H9 (cell line): Measurements from ENCODE around the gene SAXO1. TPM values are rescaled to one million over a fixed set of nuclear protein-coding genes. Genes with fewer than 3 reads are reported as not detected.

ENCODE experiments used
- DNase-seq: peaks from one replicate; pipeline ENCODE4 v3.0.0-alpha.2; 2017
- H2AFZ ChIP-seq: one replicate; pipeline ENCODE4 v1.6.1; 2013; ENCODE audit warnings: mild to moderate bottlenecking, low read length, control low read depth, moderate library complexity
- H2AK5ac ChIP-seq: 2 replicates; pipeline ENCODE4 v1.6.1; 2013; ENCODE audit warnings: low read length, control low read depth, mixed read lengths; ENCODE audit not compliant: insufficient read length
- H2BK120ac ChIP-seq: one replicate; pipeline ENCODE4 v1.6.1; 2013; ENCODE audit warnings: low read depth, mild to moderate bottlenecking, low read length, control low read depth, inconsistent platforms; ENCODE audit not compliant: poor library complexity, severe bottlenecking
- H2BK12ac ChIP-seq: 2 replicates; pipeline ENCODE4 v1.6.1; 2013; ENCODE audit warnings: low read length, control low read depth, mixed read lengths, low read depth; ENCODE audit not compliant: insufficient read length
- H2BK15ac ChIP-seq: 2 replicates; pipeline ENCODE4 v1.6.1; 2013; ENCODE audit warnings: low read depth, low read length, control low read depth
- H2BK20ac ChIP-seq: one replicate; pipeline ENCODE4 v1.6.1; 2013; ENCODE audit warnings: low read depth, mild to moderate bottlenecking, low read length, control low read depth, inconsistent platforms; ENCODE audit not compliant: poor library complexity, severe bottlenecking
- H2BK5ac ChIP-seq: 2 replicates; pipeline ENCODE4 v1.6.1; 2013; ENCODE audit warnings: low read length, control low read depth, mixed read lengths; ENCODE audit not compliant: insufficient read length
- H3K14ac ChIP-seq: 2 replicates; pipeline ENCODE4 v1.6.1; 2013; ENCODE audit warnings: low read length, control low read depth; ENCODE audit not compliant: insufficient read depth
- H3K18ac ChIP-seq: 2 replicates; pipeline ENCODE4 v1.6.1; 2013; ENCODE audit warnings: low read depth, mild to moderate bottlenecking, mixed read lengths, low read length, control low read depth; ENCODE audit not compliant: insufficient read length
- H3K23ac ChIP-seq: 2 replicates; pipeline ENCODE4 v1.6.1; 2013; ENCODE audit warnings: low read length, control low read depth, mixed read lengths, low read depth; ENCODE audit not compliant: insufficient read length
- H3K23me2 ChIP-seq: 2 replicates; pipeline ENCODE4 v1.6.1; 2013; ENCODE audit warnings: low read depth, mild to moderate bottlenecking, mixed read lengths, low read length, control low read depth; ENCODE audit not compliant: insufficient read length, poor library complexity, severe bottlenecking
- H3K27ac ChIP-seq: 2 replicates; pipeline ENCODE4 v1.5.1; 2013; ENCODE audit warnings: low read length, control low read depth, mixed read lengths, low read depth; ENCODE audit not compliant: insufficient read length
- H3K27me3 ChIP-seq: 2 replicates; pipeline ENCODE4 v1.6.1; 2013; ENCODE audit warnings: low read length, control low read depth, inconsistent platforms; ENCODE audit not compliant: insufficient read depth
- H3K4ac ChIP-seq: 2 replicates; pipeline ENCODE4 v1.6.1; 2013; ENCODE audit warnings: low read depth, mild to moderate bottlenecking, control low read depth, inconsistent platforms, low read length, moderate library complexity
- H3K4me1 ChIP-seq: 2 replicates; pipeline ENCODE4 v1.6.1; 2013; ENCODE audit warnings: low read length, control low read depth, inconsistent platforms; ENCODE audit not compliant: insufficient read depth
- H3K4me2 ChIP-seq: 2 replicates; pipeline ENCODE4 v1.6.1; 2013; ENCODE audit warnings: low read length, control low read depth, mixed read lengths; ENCODE audit not compliant: insufficient read length, insufficient read depth
- H3K56ac ChIP-seq: 2 replicates; pipeline ENCODE4 v1.6.1; 2013; ENCODE audit warnings: low read depth, mild to moderate bottlenecking, mixed read lengths, low read length, control low read depth; ENCODE audit not compliant: insufficient read length
- H3K79me1 ChIP-seq: 2 replicates; pipeline ENCODE4 v1.6.1; 2013; ENCODE audit warnings: low read depth, mild to moderate bottlenecking, moderate library complexity, low read length, control low read depth, inconsistent platforms; ENCODE audit not compliant: insufficient read depth, poor library complexity, severe bottlenecking
- H3K79me2 ChIP-seq: 2 replicates; pipeline ENCODE4 v1.6.1; 2013; ENCODE audit warnings: low read length, control low read depth, inconsistent platforms; ENCODE audit not compliant: insufficient read depth
- H3K9ac ChIP-seq: 2 replicates; pipeline ENCODE4 v1.6.1; 2013; ENCODE audit warnings: low read length, control low read depth, mixed read lengths; ENCODE audit not compliant: insufficient read length; ENCODE audit errors: extremely low read depth
- H3K9me3 ChIP-seq: one replicate; pipeline ENCODE4 v1.6.1; 2013; ENCODE audit warnings: low read depth, low read length, inconsistent platforms; ENCODE audit not compliant: control insufficient read depth
- H3T11ph ChIP-seq: one replicate; pipeline ENCODE4 v1.6.1; 2013; ENCODE audit warnings: mild to moderate bottlenecking, low read length, control low read depth, inconsistent platforms
- H4K20me1 ChIP-seq: one replicate; pipeline ENCODE4 v1.6.1; 2013; ENCODE audit not compliant: control insufficient read depth, insufficient read length, insufficient read depth
- H4K5ac ChIP-seq: 2 replicates; pipeline ENCODE4 v1.6.1; 2013; ENCODE audit warnings: low read depth, mild to moderate bottlenecking, mixed read lengths, low read length, control low read depth; ENCODE audit not compliant: insufficient read length
- H4K8ac ChIP-seq: replicated peaks from 2 replicates; pipeline ENCODE4 v1.6.1; 2013; ENCODE audit warnings: low read length, control low read depth, mixed read lengths, low read depth; ENCODE audit not compliant: insufficient read length
- H4K91ac ChIP-seq: 2 replicates; pipeline ENCODE4 v1.6.1; 2013; ENCODE audit warnings: low read depth, mild to moderate bottlenecking, moderate library complexity, mixed read lengths, low read length, control low read depth; ENCODE audit not compliant: insufficient read length
- H3K27ac Mint-ChIP-seq, 3 experiments: 2 replicates in 2 of 3; 3 replicates in 1 of 3; pipeline ENCODE4 v1.8.0; 2020 to 2021; ENCODE audit warnings: mixed read lengths in 3 of 3, mild to moderate bottlenecking in 1 of 3, moderate library complexity in 1 of 3
- H3K27me3 Mint-ChIP-seq: 2 replicates; pipeline ENCODE4 v1.8.0; 2021; ENCODE audit warnings: low read depth, mild to moderate bottlenecking, moderate library complexity, mixed read lengths
- H3K36me3 Mint-ChIP-seq, 3 experiments: 2 replicates in 2 of 3; 3 replicates in 1 of 3; pipeline ENCODE4 v1.8.0; 2020 to 2021; ENCODE audit warnings: low read depth in 3 of 3, mixed read lengths in 3 of 3; ENCODE audit not compliant: insufficient read depth in 1 of 3
- H3K4me1 Mint-ChIP-seq, 2 experiments: 2 replicates each; pipeline ENCODE4 v1.8.0; 2020; ENCODE audit warnings: mixed read lengths in 2 of 2
- H3K4me3 Mint-ChIP-seq, 2 experiments: 2 replicates in 1 of 2; 3 replicates in 1 of 2; pipeline ENCODE4 v1.8.0; 2020 to 2021; ENCODE audit warnings: mild to moderate bottlenecking in 2 of 2, mixed read lengths in 2 of 2, moderate library complexity in 1 of 2
- H3K9me3 Mint-ChIP-seq, 2 experiments: 2 replicates in 1 of 2; 3 replicates in 1 of 2; pipeline ENCODE4 v1.8.0; 2020; ENCODE audit warnings: mild to moderate bottlenecking in 2 of 2, mixed read lengths in 2 of 2, moderate library complexity in 1 of 2
- WGBS: extraction: QIAGEN DNeasy Blood & Tissue Kit; methylation state at CpG from one replicate; pipeline ENCODE4 v1.1.7; 2013; ENCODE audit warnings: missing lambda C conversion rate, low lambda C conversion rate, mixed read lengths; ENCODE audit not compliant: insufficient read length; ENCODE audit errors: extremely low coverage; 5-methylcytosine and 5-hydroxymethylcytosine counted together
- total RNA-seq: library from RNA; stranded (reverse); gene quantifications from 2 replicates; pipeline ENCODE4 v1.2.1, GENCODE V29; 2021
- TF ChIP-seq, protein P1 (sequence below): fragments of 200-600 bp; sonication (generic); conservative IDR thresholded peaks from 3 replicates; pipeline ENCODE4 v1.8.0; 2021; ENCODE audit warnings: antibody characterized with exemption, mild to moderate bottlenecking

SAXO1 gene
- total RNA-seq, 1 experiment from 2014 or later, result 0.09 TPM

GRCh38 chr9:19036611-19037010 lies 3.6 kb upstream of the SAXO1 start:
- no peak overlapping the region for H3K56ac ChIP-seq
- H3K9me3 ChIP-seq, result no peaks in the 10 kb centered on the region
- no peak overlapping the region for H3K23ac ChIP-seq
- no peak overlapping the region for H2AK5ac ChIP-seq
- no peak overlapping the region for H2BK120ac ChIP-seq
- H2BK20ac ChIP-seq, result no peak overlapping the region
- Mint-ChIP-seq H3K36me3 (peaks cover 5 to 16% (median 6%) of the 10 kb centered on the region in 3 experiments; a peak in 6 of 7 replicates), H3K4me1 (peaks cover 8 to 11% of the 10 kb centered on the region in 2 experiments), H3K27me3 (no peaks in the 10 kb centered on the region), H3K9me3 (peaks cover 15 to 16% of the 10 kb centered on the region in 2 experiments), H3K4me3 (no peak overlapping the region), H3K27ac (no peak overlapping the region)
- no peak overlapping the region for H2AFZ ChIP-seq
- H4K8ac ChIP-seq, result no peak overlapping the region
- no CpG with 5 or more reads among the region's 5 CpGs for WGBS
- H3K18ac ChIP-seq, result no peak overlapping the region
- no peak overlapping the region for H2BK5ac ChIP-seq
- no peak for DNase-seq
- H4K5ac ChIP-seq, result no peak overlapping the region
- H3K4me1 ChIP-seq, result no peaks in the 10 kb centered on the region
- H3K14ac ChIP-seq, result no peak overlapping the region
- H3K27me3 ChIP-seq, result no peaks in the 10 kb centered on the region
- H3K9ac ChIP-seq, result no peak overlapping the region
- no peak overlapping the region for H3K27ac ChIP-seq
- H3K4me2 ChIP-seq, result no peak overlapping the region
- H3K4ac ChIP-seq, result no peak overlapping the region
- H2BK15ac ChIP-seq, result no peak overlapping the region
- no peak overlapping the region for H2BK12ac ChIP-seq
- TF ChIP-seq, protein P1, sequence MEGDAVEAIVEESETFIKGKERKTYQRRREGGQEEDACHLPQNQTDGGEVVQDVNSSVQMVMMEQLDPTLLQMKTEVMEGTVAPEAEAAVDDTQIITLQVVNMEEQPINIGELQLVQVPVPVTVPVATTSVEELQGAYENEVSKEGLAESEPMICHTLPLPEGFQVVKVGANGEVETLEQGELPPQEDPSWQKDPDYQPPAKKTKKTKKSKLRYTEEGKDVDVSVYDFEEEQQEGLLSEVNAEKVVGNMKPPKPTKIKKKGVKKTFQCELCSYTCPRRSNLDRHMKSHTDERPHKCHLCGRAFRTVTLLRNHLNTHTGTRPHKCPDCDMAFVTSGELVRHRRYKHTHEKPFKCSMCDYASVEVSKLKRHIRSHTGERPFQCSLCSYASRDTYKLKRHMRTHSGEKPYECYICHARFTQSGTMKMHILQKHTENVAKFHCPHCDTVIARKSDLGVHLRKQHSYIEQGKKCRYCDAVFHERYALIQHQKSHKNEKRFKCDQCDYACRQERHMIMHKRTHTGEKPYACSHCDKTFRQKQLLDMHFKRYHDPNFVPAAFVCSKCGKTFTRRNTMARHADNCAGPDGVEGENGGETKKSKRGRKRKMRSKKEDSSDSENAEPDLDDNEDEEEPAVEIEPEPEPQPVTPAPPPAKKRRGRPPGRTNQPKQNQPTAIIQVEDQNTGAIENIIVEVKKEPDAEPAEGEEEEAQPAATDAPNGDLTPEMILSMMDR, result peak; percentile 30; the same call in 1 of the 3 replicates
- H3K79me2 ChIP-seq, result no peaks in the 10 kb centered on the region
- no peaks in the 10 kb centered on the region for H4K20me1 ChIP-seq
- no peak overlapping the region for H3T11ph ChIP-seq
- H4K91ac ChIP-seq, result no peak overlapping the region
- no peaks in the 10 kb centered on the region for H3K79me1 ChIP-seq
- H3K23me2 ChIP-seq, result no peaks in the 10 kb centered on the region
